ENCODE measurements around the gene ABCB11.

DNA sequence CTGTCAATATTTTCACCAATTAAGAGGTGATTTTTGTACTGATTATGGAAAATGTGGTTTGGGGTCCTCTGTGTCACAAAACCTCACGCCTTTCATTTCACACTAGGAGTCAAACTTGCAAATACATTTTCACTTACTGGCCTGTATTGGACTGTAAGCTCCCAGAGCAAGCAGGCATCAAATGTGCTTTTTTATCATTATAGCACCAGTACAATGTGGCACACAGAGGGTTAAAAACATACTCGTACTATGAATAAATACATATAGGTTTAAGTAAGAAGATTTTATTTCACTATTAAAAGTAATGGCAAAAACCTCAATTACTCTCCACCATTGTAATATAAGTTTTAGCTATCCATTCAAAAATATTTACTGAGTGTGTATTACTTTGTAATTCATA, 56.7 kb downstream of the ABCB11 start:
- TF ChIP-seq POLR2AphosphoS5 (IDR thresholded peaks at IDR 0.05) (no peak), POLR2A (IDR thresholded peaks at IDR 0.05) (no peak)
- TF ChIP-seq, protein P1, sequence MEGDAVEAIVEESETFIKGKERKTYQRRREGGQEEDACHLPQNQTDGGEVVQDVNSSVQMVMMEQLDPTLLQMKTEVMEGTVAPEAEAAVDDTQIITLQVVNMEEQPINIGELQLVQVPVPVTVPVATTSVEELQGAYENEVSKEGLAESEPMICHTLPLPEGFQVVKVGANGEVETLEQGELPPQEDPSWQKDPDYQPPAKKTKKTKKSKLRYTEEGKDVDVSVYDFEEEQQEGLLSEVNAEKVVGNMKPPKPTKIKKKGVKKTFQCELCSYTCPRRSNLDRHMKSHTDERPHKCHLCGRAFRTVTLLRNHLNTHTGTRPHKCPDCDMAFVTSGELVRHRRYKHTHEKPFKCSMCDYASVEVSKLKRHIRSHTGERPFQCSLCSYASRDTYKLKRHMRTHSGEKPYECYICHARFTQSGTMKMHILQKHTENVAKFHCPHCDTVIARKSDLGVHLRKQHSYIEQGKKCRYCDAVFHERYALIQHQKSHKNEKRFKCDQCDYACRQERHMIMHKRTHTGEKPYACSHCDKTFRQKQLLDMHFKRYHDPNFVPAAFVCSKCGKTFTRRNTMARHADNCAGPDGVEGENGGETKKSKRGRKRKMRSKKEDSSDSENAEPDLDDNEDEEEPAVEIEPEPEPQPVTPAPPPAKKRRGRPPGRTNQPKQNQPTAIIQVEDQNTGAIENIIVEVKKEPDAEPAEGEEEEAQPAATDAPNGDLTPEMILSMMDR (IDR thresholded peaks at IDR 0.05) = no peak

Measured in breast epithelium (tissue), 3 donors.